ENCODE results near the gene WDR37.

The WDR37 gene

DNA sequence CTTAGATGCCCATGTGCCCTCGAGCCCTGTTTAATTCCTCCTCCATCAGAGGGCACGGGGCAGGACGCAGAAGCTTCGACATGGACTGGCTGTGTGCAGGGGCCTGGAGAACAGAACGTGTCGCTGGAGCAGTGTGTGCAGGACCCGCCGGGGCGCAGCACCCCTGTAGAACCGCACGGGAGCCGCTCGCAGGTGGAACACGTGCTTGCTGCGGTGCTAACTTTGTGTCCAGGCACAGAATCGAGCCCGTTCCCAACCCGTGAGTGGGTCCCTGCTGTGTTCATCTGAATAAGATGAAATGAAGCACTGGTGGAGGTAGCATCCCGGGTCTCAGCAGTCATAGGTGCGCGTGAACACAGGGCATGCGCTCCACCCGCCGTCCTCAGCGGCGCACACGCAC lies 116.9 kb downstream of the WDR37 start:
- Histone ChIP-seq H3K9me3 (no peaks in the 10 kb centered on the region), H4K20me1 (no peaks in the 10 kb centered on the region), H3K4me3 (no peak overlapping the region), H3K27me3 (no peaks in the 10 kb centered on the region), H3K36me3 (no peaks in the 10 kb centered on the region), H3K4me1 (peaks cover 57% of the 10 kb centered on the region), H3K4me2 (peak overlapping the region; percentile 62), H3K27ac (no peak overlapping the region), H3K9ac (no peak overlapping the region)
- no peak for TF ChIP-seq Cebpa-rat (IDR thresholded peaks at IDR 0.05)

DNA sequence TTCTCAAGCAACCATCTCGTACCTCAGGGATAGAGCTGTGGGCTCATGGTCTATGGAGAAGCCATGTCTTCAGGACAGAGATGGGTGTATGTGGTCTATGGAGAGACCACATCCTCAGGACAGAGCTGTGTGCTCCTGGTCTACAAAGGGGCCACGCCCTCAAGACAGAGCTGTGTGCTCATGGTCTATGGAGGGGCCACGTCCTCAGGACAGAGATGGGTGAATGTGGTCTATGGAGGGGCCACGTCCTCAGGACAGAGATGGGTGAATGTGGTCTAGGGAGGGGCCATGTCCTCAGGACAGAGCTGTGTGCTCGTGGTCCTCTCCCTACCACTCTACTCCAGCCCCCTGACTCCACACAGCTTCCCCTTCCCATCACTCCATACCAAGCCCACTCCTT lies 117.8 kb downstream of the WDR37 start:
- no peaks in the 10 kb centered on the region for H3K36me3 ChIP-seq
- H3K9ac ChIP-seq = no peak overlapping the region
- H3K27me3 ChIP-seq = no peaks in the 10 kb centered on the region
- no peaks in the 10 kb centered on the region for H3K9me3 ChIP-seq
- no peaks in the 10 kb centered on the region for H4K20me1 ChIP-seq
- peak overlapping the region; percentile 62 for H3K4me2 ChIP-seq
- peaks cover 64% of the 10 kb centered on the region for H3K4me1 ChIP-seq
- peak overlapping the region; percentile 14; the same call in 1 of the 2 replicates for H3K27ac ChIP-seq
- TF ChIP-seq Cebpa-rat (IDR thresholded peaks at IDR 0.05) = no peak
- H3K4me3 ChIP-seq = no peak overlapping the region

DNA sequence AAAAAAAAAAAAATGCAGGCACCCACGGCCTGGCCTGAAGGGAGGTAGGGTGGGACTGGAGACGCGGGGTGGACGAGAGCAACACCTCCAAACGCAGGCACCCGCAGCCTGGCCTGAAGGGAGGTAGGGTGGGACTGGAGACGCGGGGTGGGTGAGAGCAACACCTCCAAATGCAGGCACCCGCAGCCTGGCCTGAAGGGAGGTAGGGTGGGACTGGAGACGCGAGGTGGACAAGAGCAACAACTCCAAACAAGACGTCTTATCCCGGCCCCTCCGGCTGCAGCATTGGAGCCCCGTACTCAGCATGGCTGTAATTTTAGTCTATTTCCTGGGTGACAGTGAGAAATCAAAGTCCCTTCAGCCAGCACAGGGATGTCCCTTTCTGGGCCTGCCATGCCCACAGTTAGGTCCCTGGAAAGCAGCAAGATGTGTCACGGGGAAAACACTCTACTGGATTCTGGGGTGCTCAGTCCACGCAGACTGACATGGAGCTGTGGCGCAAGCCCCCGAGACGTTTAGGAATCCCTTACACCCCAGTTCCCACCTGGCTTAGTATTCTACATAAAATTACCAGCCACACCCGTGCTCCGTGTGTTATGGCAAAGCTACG lies 119.9 kb downstream of the WDR37 start:
- Histone ChIP-seq H3K4me2 (no peak overlapping the region), H3K36me3 (no peaks in the 10 kb centered on the region), H4K20me1 (no peaks in the 10 kb centered on the region), H3K27me3 (no peaks in the 10 kb centered on the region), H3K27ac (no peak overlapping the region), H3K4me1 (peaks cover 60% of the 10 kb centered on the region), H3K9me3 (no peaks in the 10 kb centered on the region), H3K4me3 (no peak overlapping the region), H3K9ac (no peak overlapping the region)
- TF ChIP-seq Cebpa-rat (IDR thresholded peaks at IDR 0.05) = no peak

DNA sequence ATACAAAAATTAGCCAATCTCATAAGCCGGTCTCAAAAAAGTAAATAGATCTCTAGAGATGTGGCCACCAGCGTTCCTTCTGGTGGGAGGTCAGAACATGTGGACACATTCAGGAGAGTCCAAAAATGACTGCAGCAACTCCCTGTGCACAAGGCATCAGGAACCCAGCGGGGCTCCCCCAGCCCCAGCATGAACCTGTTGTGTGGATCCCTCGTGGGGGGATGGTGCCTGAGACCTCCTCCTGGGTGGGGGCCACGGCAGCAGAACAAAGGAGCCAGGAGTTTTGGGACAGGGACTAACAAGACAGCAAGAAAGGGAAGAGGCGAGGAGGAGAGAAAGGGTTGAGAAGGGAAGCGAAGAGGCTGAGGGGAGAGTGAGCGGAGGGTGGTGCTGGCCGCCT lies 121.8 kb downstream of the WDR37 start:
- Histone ChIP-seq H3K36me3 (no peaks in the 10 kb centered on the region), H3K9me3 (peaks cover 7% of the 10 kb centered on the region), H3K4me2 (no peak overlapping the region), H4K20me1 (no peaks in the 10 kb centered on the region), H3K27me3 (no peaks in the 10 kb centered on the region), H3K9ac (no peak overlapping the region), H3K27ac (no peak overlapping the region), H3K4me1 (peaks cover 54% of the 10 kb centered on the region), H3K4me3 (no peak overlapping the region)
- no peak for TF ChIP-seq Cebpa-rat (IDR thresholded peaks at IDR 0.05)

DNA sequence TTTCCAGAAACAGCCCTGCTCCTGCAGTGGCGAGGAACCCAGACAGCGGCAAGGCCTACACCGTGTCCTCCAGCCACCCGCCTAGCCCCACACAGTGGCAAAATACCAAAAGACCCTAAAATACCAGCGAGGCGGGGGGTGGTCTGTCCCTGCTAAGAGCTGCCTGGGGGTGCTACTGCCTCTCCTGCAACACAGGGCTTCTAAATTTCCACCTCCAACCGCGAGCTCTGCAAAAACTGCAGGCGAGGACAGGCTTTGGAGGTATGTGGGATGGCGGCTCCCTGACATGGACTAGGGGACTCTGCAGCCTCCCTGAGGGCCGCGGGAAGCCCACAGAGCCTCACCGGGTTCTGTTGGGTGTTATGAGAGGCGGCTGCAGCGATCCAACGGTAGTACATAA lies 122.3 kb downstream of the WDR37 start:
- Histone ChIP-seq H3K36me3 (no peaks in the 10 kb centered on the region), H3K9me3 (peaks cover 7% of the 10 kb centered on the region), H3K4me2 (0 out of 2 replicates have a peak overlapping the region, but pooled peaks have one; percentile 7), H3K27ac (peak overlapping the region; percentile 42; the same call in 1 of the 2 replicates), H3K9ac (no peak overlapping the region), H3K4me1 (peaks cover 54% of the 10 kb centered on the region), H3K27me3 (no peaks in the 10 kb centered on the region), H3K4me3 (no peak overlapping the region), H4K20me1 (no peaks in the 10 kb centered on the region)
- TF ChIP-seq Cebpa-rat (IDR thresholded peaks at IDR 0.05) = no peak

DNA sequence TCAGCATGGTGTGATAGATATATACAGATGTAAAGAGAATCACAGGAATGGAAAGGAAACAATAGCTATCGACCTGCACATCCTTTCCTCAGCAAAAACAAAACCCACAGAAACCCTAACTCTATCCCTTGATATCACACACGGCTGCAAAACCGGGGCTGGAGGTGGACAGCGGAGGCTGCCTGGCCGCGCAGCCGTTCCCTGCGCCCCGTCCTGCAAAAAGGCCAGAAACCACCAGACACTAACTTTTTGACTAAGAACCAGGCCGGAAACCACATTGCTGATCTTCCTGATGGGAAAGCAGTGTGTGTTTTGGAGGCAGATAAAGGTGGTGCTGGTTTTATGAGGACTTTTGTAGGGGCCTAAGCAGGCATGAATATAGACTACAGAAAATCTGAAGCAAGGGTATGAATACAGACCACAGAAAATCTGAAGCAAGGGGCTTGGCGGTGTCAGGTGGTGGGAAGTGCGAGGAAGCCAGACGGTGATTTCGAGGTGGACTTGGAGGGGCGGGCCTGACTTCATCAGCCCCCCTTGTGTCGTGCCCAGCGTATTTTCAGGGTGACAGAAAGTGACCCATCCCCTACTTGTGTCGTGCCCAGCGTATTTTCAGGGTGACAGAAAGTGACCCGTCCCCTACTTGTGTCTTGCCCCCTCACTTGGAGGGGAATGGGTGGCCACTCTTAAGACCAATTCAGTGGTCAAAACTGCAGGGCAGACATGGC lies 123.3 kb downstream of the WDR37 start:
- Histone ChIP-seq H3K27ac (no peak overlapping the region), H3K4me3 (no peak overlapping the region), H3K9ac (no peak overlapping the region), H3K36me3 (no peaks in the 10 kb centered on the region), H3K4me2 (0 out of 2 replicates have a peak overlapping the region, but pooled peaks have one; percentile 1), H3K4me1 (peaks cover 47% of the 10 kb centered on the region), H4K20me1 (no peaks in the 10 kb centered on the region), H3K27me3 (no peaks in the 10 kb centered on the region), H3K9me3 (peaks cover 7% of the 10 kb centered on the region)
- no peak for TF ChIP-seq Cebpa-rat (IDR thresholded peaks at IDR 0.05)

DNA sequence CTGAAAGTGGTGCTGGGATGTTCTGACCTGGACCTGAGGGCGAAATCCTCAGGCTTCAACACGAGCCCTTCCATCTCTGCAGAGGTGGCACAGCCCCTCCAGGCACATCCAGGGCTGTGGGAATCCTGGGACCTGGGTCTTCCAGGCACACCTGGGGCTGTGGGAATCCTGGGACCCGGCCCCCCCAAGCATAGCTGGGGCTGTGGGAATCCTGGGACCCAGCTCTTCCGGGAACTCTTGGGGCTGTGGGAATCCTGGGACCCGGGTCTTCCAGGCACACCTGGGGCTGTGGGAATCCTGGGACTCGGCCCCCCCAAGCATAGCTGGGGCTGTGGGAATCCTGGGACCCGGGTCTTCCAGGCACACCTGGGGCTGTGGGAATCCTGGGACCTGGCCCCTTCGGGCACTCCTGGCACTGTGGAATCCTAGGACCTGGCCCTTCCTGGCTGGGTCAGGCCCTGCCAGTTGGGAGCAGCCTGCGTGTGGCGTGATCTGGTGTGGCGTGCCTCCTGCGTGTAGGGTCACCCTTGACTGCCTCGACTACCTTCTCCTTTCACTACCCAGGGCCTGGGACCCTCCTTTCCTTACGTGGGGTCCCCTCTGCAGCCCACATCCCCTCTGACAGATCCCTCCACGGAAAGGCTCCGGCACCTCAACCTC lies 124.0 kb downstream of the WDR37 start:
- Histone ChIP-seq H3K27ac (no peak overlapping the region), H3K9ac (no peak overlapping the region), H3K27me3 (no peaks in the 10 kb centered on the region), H3K36me3 (no peaks in the 10 kb centered on the region), H4K20me1 (no peaks in the 10 kb centered on the region), H3K4me1 (peaks cover 40% of the 10 kb centered on the region), H3K4me3 (no peak overlapping the region), H3K9me3 (peaks cover 7% of the 10 kb centered on the region), H3K4me2 (no peak overlapping the region)
- no peak for TF ChIP-seq Cebpa-rat (IDR thresholded peaks at IDR 0.05)

DNA sequence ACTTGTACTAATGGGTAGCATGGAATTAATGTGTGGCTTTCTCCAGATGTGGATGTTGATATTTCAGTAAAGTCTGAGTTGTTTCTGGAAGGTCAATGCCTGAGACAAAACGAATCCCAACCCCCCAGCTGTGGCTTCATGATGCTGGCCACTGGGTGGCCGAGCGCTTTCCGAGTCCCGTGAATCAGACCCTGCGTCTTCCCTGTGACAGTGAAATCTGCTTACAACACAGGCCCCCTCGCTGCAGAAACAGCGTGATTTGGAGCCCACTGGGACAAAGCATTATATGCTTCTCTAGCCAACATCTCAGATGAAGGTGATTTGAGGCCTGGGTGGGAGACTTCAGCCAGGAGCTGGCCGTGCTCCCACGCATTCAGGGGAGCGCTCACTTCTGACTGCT lies 124.7 kb downstream of the WDR37 start:
- H4K20me1 ChIP-seq = no peaks in the 10 kb centered on the region
- H3K4me2 ChIP-seq = no peak overlapping the region
- no peaks in the 10 kb centered on the region for H3K36me3 ChIP-seq
- H3K9ac ChIP-seq = no peak overlapping the region
- TF ChIP-seq Cebpa-rat (IDR thresholded peaks at IDR 0.05) = no peak
- peaks cover 39% of the 10 kb centered on the region for H3K4me1 ChIP-seq
- H3K27ac ChIP-seq = no peak overlapping the region
- peaks cover 7% of the 10 kb centered on the region for H3K9me3 ChIP-seq
- no peak overlapping the region for H3K4me3 ChIP-seq
- no peaks in the 10 kb centered on the region for H3K27me3 ChIP-seq

All from BLaER1 (cell line).